Activated naive CD4-positive, alpha-beta T cell treated with Interleukin-2 at 50 U/mL for 16 hours (primary cell): ENCODE measurements around the gene BBX.

ENCODE experiments used
- DNase-seq: peaks from one replicate; pipeline ENCODE4 v3.0.0-alpha.2; 2020

Gene BBX

DNA sequence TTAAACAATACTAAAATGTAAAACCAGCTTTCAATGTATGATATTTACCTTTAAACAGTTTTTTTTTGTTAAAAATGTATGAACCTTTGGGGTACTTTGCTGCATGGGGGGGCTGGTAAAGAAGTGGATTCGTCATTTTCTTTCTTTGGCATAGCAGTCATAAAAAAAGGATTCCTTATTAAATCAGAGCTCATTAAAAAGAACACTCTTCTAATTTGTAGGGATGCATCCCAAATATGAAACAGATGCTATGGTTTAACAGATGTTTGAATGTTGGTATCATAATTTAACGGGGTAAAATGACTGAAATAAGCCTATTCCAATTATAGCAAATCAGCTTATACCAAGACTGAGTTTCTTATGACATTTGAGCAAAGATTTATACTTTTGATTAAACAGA is 234.4 kb downstream of the BBX start:
- DNase-seq: no peak

DNA sequence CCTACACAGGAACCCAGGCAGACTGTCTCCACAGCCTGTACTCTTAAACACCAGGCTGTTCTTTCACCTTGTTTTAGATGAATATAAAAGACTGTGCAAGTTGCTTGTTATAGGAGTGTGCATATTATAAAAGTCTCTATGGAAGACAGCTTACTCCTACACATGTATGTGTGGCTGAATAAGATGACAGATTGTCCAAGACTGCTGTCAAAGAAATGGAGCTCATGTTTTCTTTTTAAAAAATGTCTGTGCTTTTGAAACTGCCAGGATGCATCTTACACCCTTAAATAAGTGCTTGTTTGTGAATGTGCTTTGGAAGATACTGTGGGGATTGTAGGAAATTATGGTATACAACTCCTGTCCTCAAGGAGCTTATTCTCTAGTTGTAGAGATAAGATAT is 237.4 kb downstream of the BBX start:
- DNase-seq: no peak

DNA sequence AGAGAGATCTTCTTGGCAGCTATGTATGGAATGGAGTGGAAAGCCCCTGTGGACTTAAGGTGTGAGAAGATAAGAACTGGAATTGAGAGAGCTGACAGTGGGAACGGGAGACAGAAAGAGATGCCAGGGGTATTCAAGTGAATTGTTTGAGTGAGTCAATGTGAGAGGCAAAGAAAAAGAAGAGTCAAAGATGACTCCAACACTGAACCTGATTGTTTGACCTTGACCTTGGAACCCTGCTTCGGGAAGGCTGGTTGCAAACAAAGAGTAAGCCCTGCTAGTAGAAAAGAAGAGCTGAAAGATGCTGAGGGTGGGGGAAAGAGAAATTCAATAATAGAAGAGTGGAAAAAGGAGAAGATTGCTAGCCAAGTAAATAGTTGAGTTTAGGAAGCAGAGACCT is 238.6 kb downstream of the BBX start:
- DNase-seq: no peak

DNA sequence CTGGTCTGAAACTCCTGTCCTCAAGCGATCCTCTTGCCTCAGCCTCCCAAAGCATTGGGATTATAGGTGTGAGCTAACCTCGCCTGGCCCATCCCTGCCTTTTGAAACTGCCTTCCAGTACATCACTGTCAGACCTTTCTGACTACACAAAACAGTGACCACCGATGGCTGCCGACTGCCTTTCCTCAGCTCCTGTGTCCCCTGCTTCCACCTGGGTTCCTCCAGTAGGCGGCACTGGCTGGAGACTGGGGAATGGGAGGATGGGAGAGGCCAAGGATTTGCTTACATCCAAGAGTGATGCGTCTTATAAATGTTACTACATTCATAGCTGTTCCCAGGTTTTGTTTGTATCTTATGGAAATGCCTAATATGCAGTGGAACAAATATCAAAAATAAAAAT is 242.8 kb downstream of the BBX start:
- no peak for DNase-seq

DNA sequence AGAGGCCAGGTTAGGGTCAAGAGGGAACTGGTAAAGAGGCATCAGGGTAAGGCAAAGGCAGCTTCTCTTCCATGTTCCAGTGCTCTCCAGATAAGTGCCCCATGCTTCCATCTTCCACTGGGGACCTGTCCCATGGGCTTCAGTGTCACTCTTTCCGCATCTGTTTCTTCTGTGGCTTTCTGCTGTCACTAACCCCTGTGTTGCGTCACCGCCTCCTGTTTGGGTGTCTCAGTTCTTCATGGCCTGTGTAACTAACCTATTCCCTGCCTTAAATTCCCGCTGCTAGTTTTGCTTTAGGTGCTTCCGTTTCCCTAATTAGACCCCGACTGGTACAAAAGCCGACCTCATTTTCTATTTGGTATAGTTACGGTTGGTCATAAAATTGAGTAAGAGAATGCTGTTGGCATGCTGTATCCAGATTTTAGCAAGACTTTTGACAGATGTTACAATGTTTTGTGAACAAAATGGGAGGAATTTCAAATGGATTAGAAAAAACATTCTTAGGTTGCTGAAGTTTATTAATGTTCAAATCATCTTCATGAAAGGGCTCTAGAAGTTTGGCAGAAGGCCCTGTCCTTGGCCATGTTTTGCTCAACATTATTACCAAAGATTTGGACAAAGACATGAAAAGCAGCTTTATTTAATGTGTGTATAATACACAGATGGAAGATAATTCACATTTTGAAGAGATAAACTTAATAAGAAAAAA is 245.3 kb downstream of the BBX start:
- no peak for DNase-seq

DNA sequence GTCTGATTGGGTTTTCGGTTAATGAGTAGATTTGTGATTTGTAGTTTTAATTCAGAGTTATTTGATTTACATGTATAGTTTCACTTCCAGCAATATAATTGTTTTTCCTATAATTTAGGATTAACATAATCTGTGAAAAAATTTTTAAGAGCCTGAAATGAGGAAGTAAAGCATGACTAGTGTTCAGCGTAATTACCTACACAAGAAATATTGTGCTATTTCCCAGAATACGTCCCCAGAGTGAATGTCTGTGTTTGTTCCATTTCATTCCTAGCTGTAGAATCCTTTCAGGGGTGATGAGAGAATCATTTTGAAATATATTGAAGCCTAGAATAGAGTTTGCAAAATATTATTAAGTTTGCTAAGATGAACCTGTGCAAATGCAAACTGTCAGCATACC is 247.1 kb downstream of the BBX start:
- DNase-seq: no peak

DNA sequence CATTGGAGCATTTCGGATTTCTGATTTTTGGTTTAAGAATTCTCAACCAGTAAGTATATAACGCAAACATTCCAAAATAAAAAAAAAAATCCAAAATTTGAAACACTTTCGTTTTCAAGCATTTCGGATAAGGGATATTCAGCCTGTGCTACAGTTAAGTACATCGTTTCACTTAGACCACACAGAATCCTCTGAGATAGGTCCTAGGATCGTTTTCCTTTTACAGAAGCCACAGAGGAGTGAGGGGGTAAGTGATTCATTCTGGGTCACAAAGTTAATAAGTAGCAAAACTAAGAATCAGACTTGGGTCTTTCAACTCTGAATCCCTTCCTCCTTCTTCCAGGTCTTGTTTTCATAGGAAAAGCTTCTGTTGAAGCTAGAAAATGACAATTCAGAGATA is 249.3 kb downstream of the BBX start:
- no peak for DNase-seq

DNA sequence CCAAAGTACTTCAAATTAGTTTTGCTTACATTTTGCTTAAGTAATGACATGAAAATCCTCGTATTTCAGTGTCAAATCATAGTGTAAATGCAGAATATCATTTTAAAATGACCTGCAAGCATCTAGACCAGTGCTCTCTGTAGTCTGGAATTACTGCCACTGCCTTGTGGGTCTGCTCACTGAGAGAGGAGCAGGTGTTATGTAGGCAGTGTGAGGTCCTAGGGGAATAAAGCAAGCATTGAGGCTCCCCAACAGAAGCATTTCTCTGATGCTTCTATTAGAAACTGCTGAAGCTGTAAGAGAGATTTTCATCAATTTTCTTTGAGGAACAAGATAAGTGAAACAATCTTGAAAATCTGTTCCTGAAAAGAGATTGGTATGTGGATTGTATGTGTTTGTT is 253.2 kb downstream of the BBX start:
- DNase-seq: no peak

DNA sequence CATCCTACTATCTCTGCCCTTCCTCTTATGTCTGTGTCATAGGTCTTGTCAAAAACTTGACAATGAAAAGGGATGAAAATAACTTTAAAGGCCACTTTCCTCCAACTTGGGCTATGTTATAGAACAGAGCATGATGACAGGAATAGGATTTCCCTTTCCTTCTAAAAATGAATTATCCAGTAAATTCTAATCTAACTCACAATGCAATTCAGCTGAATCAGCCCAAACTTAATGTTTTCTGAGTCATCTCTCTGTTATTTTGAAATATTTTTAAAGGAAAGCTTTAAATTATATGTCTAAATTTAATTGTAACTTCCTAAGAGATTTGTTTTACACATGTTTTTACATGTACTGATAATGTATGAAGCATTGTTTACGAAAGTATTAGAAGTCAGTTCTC is 258.5 kb downstream of the BBX start:
- DNase-seq: no peak

DNA sequence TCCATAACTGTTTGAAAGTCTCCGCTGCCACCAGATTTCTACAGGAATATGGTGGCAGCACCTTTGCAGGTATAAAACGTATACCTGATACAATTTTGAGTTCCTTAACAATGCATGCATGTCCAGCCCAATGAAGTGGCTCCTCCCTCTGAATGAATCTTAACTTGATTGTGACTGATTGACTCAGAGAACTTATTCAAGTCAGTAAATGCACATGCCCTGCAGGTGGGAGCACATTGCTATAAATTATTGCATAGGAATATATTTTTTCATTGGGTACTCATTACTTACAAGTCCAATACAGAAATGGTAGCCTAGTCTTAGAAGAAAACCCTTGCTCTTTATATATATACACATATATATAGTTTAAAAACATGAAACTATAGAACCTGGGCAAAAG is 259.3 kb downstream of the BBX start:
- DNase-seq: no peak

DNA sequence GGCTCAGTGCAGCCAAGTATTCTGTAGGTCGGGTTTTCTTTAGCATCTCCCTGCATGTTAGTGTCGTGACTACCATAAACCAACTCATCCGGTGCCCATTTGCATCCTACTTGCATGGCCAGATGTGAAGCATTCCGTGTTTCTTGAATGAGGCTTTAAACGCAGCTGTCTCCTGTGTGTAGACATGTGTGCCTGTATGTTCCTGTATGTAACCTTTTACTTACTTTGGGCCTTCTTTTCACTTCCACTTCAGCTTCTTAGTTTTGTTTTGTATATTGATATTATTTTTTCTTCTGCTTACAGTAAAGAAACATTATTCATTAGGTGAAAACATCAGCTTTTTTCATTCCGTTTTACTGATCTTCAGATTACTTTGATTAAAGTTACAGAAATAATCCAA is 267.9 kb downstream of the BBX start:
- no peak for DNase-seq

DNA sequence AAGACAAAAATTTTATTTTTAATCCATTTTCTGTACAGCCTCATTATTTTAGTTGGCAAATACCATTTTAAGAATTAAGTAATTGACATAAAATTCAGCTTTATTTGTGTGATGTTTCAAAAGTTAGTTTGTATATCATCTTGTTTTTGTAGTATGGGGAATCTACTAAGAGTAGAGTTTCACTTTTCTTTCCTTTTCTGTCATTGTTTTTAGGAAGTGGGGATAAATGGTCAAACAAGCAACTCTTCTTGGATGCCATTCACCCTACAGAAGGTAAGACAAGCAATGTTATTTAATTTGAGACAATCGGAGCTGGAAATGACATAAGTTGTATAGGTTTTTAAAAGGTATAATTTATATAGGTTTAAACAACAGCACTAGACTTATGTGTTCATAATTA is 268.3 kb downstream of the BBX start:
- DNase-seq: no peak

DNA sequence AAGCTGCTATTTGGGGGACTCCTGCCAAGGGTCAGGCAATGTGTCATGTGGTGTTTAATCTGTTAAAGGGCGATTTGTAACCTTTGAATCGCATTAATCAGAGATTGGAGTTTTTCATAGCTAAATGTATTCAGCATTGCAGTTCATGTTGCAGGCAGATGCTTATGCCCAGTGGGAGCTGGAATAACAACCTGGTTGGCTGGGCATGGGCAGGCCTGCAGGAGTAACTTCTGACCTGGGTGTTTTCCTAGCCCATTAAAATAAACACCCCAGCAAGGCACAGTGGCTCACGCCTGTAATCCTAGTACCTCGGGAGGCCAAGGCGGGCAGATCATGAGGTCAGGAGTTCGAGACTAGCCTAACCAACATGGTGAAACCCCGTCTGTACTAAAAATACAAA is 268.7 kb downstream of the BBX start:
- no peak for DNase-seq

DNA sequence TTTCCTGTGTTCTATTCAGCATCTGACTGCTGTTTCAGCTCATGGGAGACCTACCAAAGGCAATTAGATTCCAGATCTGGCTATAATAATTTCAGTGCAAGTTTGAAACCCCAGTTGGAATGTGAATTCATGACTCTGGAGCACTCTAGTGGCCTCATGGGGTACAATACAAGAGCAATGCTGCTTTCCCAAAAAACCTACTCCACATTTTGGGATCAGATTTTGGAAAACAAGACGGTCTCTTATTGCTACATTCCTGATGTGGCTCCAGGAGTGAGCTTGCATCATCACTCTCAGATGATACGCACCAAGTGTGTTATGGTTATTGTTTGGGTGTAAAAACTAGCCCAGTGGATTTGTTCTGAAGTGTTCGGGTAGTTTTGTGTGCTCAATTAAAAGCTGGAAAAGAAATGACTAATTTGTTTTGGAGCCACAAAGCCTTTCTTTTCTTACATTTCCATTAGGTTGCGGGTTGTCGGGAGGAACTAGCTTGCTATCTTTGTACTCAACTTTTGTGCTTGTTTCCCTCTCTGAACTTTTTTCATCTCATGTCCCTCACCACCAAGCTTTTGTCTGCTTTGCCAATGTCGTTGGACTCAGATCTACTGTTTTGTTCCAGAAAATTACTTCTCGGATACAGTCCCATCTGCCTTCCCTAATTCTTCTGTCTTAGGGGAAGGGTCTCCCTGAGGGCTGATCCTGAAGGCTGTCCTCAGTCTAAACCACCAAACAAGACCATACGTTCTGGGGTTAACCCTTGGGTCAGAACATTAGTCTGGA is 272.1 kb downstream of the BBX start:
- no peak for DNase-seq

DNA sequence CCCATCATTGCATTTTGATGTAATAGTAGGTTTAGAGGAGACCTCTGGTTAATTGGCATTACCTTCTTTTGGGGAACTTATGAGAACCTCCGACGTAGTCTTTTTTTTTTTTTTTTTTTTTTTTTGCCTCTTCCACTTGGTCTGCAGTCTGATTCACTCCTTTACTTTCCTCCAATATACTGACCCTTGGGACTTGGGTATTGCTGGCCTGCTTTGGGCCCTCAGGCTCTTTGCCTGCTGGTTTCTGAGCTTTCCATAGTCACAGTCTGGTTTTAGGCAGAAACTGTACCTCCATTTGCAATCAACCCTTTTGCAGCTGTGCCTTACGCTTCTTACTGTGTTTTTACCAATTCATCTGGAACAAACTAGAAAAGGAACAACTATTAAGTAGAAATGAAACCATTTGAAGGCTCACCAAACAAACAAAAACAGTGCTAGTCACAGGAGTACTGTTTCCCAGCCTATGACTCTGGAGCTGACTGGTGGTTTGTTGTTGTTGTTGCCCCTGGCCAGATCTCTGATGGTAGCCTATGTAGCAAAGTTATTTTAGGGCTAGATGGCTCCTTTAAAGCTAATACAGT is 272.8 kb downstream of the BBX start:
- no peak for DNase-seq

DNA sequence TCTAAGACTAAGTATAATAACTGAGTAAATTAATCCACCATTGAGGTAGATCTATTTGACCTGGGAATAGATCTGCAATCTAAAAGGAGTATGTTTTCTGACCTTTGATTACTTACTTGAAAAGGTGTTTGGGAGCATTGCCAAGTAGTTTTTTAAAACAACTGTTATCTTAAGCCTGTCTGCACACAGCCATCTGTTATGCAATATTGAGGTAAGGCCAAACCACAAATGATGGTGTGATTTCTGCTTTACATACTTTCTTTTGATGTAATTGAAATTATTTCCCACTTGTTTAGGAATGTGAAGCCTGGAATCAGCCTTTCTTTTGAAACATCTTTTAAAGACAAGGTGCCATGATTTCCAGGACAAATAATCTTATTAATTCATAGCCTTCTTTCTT is 274.0 kb downstream of the BBX start:
- DNase-seq: no peak

DNA sequence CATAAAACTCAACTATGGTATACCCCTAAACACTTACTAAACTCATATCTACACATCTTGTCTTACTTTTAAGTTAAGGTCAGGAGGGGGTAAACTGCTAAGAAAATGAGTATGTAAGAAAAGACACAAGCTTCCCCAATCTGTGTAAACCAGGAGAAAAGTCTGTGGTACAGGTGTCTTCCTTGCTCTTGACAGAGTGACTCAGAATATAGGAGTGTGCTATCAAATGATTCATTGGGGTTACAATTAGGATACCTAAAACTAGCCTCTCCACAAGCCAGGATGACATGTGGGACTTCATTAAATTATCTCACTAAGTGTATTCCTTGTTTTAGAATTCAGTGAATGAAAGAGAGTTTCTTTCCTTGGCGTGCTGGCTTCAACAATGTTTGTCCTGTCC is 274.8 kb downstream of the BBX start:
- DNase-seq: no peak

DNA sequence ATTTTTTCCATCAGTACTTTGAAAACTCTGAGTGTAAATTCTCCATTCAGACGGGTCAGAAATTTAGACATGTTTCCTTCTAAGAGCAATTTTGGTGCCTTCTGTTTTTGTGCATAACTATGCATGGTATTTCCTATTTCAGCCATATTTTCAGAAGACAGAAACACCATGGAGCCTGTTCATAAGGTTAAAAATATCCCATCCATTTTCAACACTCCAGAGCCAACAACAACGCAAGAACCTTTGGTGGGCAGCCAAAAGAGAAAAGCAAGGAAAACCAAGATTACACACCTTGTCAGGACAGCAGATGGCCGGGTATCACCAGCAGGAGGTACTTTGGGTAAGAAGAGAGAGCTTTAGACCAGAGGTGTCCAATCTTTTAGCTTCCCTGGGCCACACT is 275.6 kb downstream of the BBX start:
- no peak for DNase-seq

DNA sequence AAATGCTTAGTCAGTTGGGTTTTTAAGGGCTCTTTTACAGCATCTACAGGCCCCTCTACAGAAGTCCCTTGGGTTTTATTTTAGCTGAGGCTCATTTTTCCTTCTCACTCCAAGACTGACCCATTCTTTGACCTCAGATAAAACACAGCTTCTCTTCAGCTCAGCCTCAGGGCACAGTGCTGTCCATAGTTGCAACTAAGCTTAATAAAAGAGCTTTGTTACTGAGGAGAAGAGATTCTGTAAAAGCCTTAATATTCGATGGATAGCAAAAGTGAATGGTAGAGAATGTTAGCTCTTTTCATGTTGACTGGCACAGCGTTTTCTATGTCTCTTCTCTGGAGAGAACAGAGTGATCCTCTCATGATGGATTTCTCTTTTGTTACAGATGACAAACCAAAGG is 277.9 kb downstream of the BBX start:
- DNase-seq: no peak

DNA sequence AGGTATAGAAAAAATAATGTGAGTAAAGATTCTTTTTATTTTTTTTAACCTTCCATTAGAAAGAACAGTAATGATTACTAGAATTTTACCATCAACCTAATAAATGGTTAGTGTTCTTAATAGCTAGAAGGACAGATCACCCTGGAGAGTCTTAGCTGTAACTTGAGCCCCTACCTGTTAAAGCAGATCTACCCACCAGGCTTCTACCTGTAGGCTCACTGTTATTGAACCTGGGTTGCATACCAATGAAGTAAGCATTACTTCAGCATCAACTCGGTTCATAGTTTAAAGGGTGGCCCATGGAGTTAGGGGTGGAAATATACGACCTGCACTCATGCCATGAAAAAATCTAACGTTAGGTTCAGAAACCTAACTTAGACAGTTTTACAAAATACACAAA is 280.4 kb downstream of the BBX start:
- DNase-seq: no peak

DNA sequence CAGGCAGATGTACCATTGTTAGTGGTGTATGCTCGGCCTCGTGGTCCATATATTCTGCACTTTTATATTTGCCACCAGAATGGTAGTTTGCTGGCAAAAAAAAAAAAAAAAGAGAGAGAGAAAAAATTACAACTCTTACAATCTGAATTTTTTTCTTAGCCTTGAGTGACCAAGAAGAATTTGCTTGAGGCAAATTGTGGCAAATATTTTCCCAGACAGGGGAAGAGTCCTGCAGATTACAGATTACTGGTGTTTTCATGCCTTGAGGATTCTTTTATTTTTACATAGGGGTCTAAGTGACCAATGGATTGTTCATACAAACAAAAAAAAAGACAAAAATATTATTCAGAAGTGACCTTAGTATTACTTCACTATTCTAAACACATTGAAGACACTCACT is 283.3 kb downstream of the BBX start:
- no peak for DNase-seq

DNA sequence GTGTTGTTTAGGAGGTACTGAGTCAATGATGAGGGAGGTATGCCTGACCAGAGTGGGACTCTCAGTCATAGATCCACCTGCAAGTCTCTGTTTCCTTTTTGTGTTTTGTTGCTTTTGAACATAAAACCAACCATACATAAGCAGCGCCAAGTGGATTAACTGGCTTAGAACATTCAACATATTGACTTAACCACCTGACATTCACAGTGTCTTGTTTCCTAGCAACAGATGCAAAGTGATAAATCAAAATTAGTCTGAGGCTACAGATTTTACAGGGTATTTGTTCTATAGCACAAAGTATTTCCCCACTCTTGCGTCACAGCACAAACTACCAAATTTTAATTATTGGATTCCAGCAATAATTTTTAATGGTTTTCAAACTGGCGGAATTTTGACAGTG is 283.8 kb downstream of the BBX start:
- DNase-seq: no peak

DNA sequence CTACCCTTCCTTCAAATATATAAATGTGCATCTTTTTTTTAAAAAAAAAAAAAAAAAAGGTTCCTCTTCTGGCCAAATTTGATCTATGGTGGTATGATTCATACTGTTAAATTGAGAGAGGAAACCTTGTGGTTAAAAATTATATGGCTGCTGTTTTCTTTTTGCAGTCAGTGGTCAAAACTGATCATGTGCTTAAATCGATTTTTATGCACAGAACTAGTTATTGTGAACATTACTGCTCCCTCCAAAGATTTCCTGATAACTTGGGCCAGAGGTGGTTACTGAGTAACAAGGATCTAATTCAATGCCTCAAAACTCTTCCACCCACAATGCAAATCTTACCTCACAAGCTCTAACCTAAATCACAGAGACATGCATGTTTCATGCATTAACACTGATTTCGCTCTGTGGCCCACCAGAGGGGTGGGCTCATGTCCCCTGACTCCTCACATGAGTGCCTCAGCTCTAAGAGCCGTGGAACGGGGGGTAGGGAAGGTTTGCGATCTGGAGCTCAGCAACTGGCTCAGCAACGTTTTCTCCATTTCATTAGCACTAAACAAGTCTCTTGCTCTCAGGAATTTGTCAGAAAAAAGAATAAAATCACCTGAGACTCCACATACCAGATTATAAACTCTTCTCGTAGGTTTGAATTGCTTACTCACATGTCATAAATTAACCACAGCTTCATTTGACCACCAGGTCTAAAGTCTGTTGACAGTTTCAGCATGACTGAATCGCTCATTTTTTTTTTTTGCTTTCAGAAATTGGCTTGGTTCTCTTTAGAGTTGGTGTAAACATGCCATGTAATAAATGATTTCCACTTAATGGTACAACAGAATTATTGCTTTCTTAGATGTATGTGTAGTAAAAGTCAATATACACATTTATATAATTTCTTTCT is 287.7 kb downstream of the BBX start:
- no peak for DNase-seq

DNA sequence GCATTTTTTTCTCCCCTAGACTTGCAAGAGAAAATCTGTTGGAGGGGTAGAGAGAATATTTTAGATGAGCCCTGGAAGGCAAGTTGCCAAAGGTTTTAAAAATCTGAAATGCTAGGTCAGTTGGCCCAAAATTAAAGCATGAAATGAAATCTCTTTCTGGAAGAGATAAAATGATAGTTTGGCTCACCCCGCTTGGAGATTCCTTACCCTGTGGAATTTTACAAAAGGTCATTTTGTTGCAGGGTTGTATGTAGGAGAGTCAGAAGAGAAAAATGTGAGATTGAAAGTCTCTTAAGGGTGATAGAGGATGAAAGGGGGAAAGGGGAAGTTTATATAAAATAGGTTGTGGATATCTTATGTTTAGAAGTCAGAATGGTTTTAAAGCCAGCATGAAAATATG is 290.3 kb downstream of the BBX start:
- DNase-seq: no peak
